HG03520 (cell line): ENCODE results near the gene MRPL51.
A peak's percentile ranks its signal among the peaks of the same experiment; 100 is the strongest.

Source experiments
- ATAC-seq: cut with Tn5 transposase; IDR thresholded peaks from one replicate; pipeline ENCODE4 v1.9.1; 2021; ENCODE audit warnings: mild to moderate bottlenecking, moderate library complexity; ENCODE audit not compliant: unreplicated experiment

The MRPL51 gene

GRCh38 chr12:6462234-6462995 is 30.6 kb downstream of the MRPL51 start:
- no peak for ATAC-seq

- peak; percentile 71 for ATAC-seq
These were observed 31.4 kb downstream of the MRPL51 start for GRCh38 chr12:6461401-6462233.

- ATAC-seq: no peak
These were observed 32.2 kb downstream of the MRPL51 start for GRCh38 chr12:6460751-6461371.

- no peak for ATAC-seq
These were observed 34.1 kb downstream of the MRPL51 start for GRCh38 chr12:6459004-6459337.

- no peak for ATAC-seq
These were observed 34.6 kb downstream of the MRPL51 start for GRCh38 chr12:6458281-6459003.

- no peak for ATAC-seq
These were observed 35.7 kb downstream of the MRPL51 start for GRCh38 chr12:6457220-6457945.

GRCh38 chr12:6452944-6453630 is 40.0 kb downstream of the MRPL51 start:
- ATAC-seq: no peak

GRCh38 chr12:6452245-6452943 is 40.7 kb downstream of the MRPL51 start:
- ATAC-seq: no peak

- no peak for ATAC-seq
These were observed 41.5 kb downstream of the MRPL51 start, which contains the start of gene TAPBPL for GRCh38 chr12:6451348-6452244. TSS of gene TAPBPL (plus strand) at chr12:6452042. CDS start at chr12:6452249, 207 bp downstream.

GRCh38 chr12:6450869-6451347 is 42.2 kb downstream of the MRPL51 start:
- ATAC-seq: no peak

- ATAC-seq: no peak
These were observed 42.8 kb downstream of the MRPL51 start for GRCh38 chr12:6450091-6450868.

GRCh38 chr12:6444704-6445688 is 48.1 kb downstream of the MRPL51 start, which contains the start of gene CD27:
TSS of gene CD27 (plus strand) at chr12:6444955. CDS start at chr12:6445096, 141 bp downstream.
- no peak for ATAC-seq

- no peak for ATAC-seq
These were observed 49.0 kb downstream of the MRPL51 start for GRCh38 chr12:6444031-6444430.

- ATAC-seq: no peak
These were observed 49.6 kb downstream of the MRPL51 start for GRCh38 chr12:6443361-6443983.

- no peak for ATAC-seq
These were observed 50.2 kb downstream of the MRPL51 start for GRCh38 chr12:6442836-6443235.
